Measurements from ENCODE around the gene TSPAN4. TPM values are rescaled to one million over a fixed set of nuclear protein-coding genes. Genes with fewer than 3 reads are reported as not detected.

The TSPAN4 gene
- total and polyA plus RNA-seq, 8 donors: 10.5 to 116 (median 28.4) TPM

- intact Hi-C loops (cut with DNase I; ENCODE audit: low total_unique reads): no loop called here
- TF ChIP-seq POLR2A (IDR thresholded peaks at IDR 0.05): no peak
- no peak for TF ChIP-seq EP300 (IDR thresholded peaks at IDR 0.05)
- no peak for TF ChIP-seq POLR2AphosphoS5 (IDR thresholded peaks at IDR 0.05)
- TF ChIP-seq CTCF (IDR thresholded peaks at IDR 0.05): no peak
- Histone ChIP-seq H3K4me3 (no peak overlapping the region), H3K27me3 (no peaks in the 10 kb centered on the region), H3K4me1 (peaks cover 30 to 51% (median 49%) of the 10 kb centered on the region in 4 donors), H3K36me3 (peaks cover 11 to 44% (median 39%) of the 10 kb centered on the region in 4 donors), H3K27ac (no peak overlapping the region), H3K9me3 (no peaks in the 10 kb centered on the region)
- DNase-seq: no peak
- WGBS, 5 donors: 90 to 96% (median 95%) methylated on average over 16 to 30 of the region's 30 CpGs
Measured at GRCh38 chr11:800473-800872, 42.2 kb upstream of the TSPAN4 start.

- Histone ChIP-seq H3K9me3 (no peaks in the 10 kb centered on the region), H3K27ac (no peak overlapping the region), H3K27me3 (no peaks in the 10 kb centered on the region), H3K36me3 (peaks cover 11 to 44% (median 39%) of the 10 kb centered on the region in 4 donors), H3K4me1 (peaks cover 33 to 52% (median 48%) of the 10 kb centered on the region in 4 donors), H3K4me3 (no peak overlapping the region)
- intact Hi-C loops (cut with DNase I; ENCODE audit: low total_unique reads): no loop called here
- WGBS, 5 donors: 86 to 90% (median 88%) methylated on average over 8 to 20 of the region's 20 CpGs
- no peak for DNase-seq
- no peak for TF ChIP-seq CTCF (IDR thresholded peaks at IDR 0.05)
- TF ChIP-seq POLR2A (IDR thresholded peaks at IDR 0.05): no peak
- no peak for TF ChIP-seq POLR2AphosphoS5 (IDR thresholded peaks at IDR 0.05)
- no peak for TF ChIP-seq EP300 (IDR thresholded peaks at IDR 0.05)
Measured at GRCh38 chr11:801097-801780, 41.4 kb upstream of the TSPAN4 start.

- no peak for TF ChIP-seq CTCF (IDR thresholded peaks at IDR 0.05)
- no peak overlapping the region for H3K27ac ChIP-seq
- H3K9me3 ChIP-seq: no peaks in the 10 kb centered on the region
- WGBS, 5 donors: 95 to 99% (median 97%) methylated on average over 16 to 21 of the region's 21 CpGs
- peaks cover 25 to 45% (median 39%) of the 10 kb centered on the region in 4 donors for H3K4me1 ChIP-seq
- peaks cover 11 to 44% (median 39%) of the 10 kb centered on the region in 4 donors for H3K36me3 ChIP-seq
- no peak overlapping the region for H3K4me3 ChIP-seq
- intact Hi-C loops (cut with DNase I; ENCODE audit: low total_unique reads): no loop called here
- DNase-seq: no peak
- no peaks in the 10 kb centered on the region for H3K27me3 ChIP-seq
Measured at GRCh38 chr11:802018-802617, 40.5 kb upstream of the TSPAN4 start.

- H3K9me3 ChIP-seq: no peaks in the 10 kb centered on the region
- whole genome bisulfite sequencing, 5 donors: 84 to 95% (median 88%) methylated on average over 15 to 28 of the region's 28 CpGs
- H3K27me3 ChIP-seq: no peaks in the 10 kb centered on the region
- TF ChIP-seq CTCF (IDR thresholded peaks at IDR 0.05) (no peak), EP300 (IDR thresholded peaks at IDR 0.05) (no peak), POLR2A (IDR thresholded peaks at IDR 0.05) (no peak), POLR2AphosphoS5 (IDR thresholded peaks at IDR 0.05) (no peak)
- H3K4me1 ChIP-seq: peaks cover 23 to 44% (median 34%) of the 10 kb centered on the region in 4 donors
- peaks cover 11 to 44% (median 39%) of the 10 kb centered on the region in 4 donors for H3K36me3 ChIP-seq
- intact Hi-C loops (cut with DNase I; ENCODE audit: low total_unique reads): no loop called here
- H3K27ac ChIP-seq: no peak overlapping the region
- no peak for DNase-seq
- H3K4me3 ChIP-seq: no peak overlapping the region
Measured at GRCh38 chr11:802693-803466, 39.8 kb upstream of the TSPAN4 start.

All from stomach (tissue), 9 donors.